Iris pigment epithelial cell (primary cell): Measurements from ENCODE around the gene EPN3.

Experiments
- DNase-seq: peaks from one replicate; pipeline ENCODE4 v3.0.0-alpha.2; 2011; ENCODE audit warnings: low read depth

The EPN3 gene

GRCh38 chr17:50532452-50533024, at the start of gene EPN3:
Gene EPN3 (plus strand): TSS chr17:50532735. CDS start chr17:50536557, 3,822 bp downstream.
- no peak for DNase-seq

- no peak for DNase-seq
Observed at GRCh38 chr17:50483266-50483665, 49.3 kb upstream of the EPN3 start.

GRCh38 chr17:50484386-50485155, 48.0 kb upstream of the EPN3 start:
- DNase-seq, result no peak

GRCh38 chr17:50487213-50488096, 45.1 kb upstream of the EPN3 start:
- DNase-seq, result no peak

GRCh38 chr17:50488880-50489279, 43.7 kb upstream of the EPN3 start:
- DNase-seq, result no peak

GRCh38 chr17:50491505-50491904, 41.0 kb upstream of the EPN3 start:
- DNase-seq, result no peak

GRCh38 chr17:50492214-50492613, 40.3 kb upstream of the EPN3 start:
- no peak for DNase-seq

- DNase-seq, result no peak
Observed at GRCh38 chr17:50493744-50494143, 38.8 kb upstream of the EPN3 start.

- no peak for DNase-seq
Observed at GRCh38 chr17:50495217-50495823, 37.2 kb upstream of the EPN3 start.

- DNase-seq, result peak; percentile 64
Observed at GRCh38 chr17:50495918-50496317, 36.6 kb upstream of the EPN3 start.

GRCh38 chr17:50498021-50498874, 34.3 kb upstream of the EPN3 start:
- DNase-seq, result no peak

GRCh38 chr17:50499270-50499669, 33.3 kb upstream of the EPN3 start:
- DNase-seq, result no peak

- no peak for DNase-seq
Observed at GRCh38 chr17:50499721-50500120, 32.8 kb upstream of the EPN3 start.

GRCh38 chr17:50501054-50501453, 31.5 kb upstream of the EPN3 start:
- peak; percentile 22 for DNase-seq

GRCh38 chr17:50502301-50502990, 30.1 kb upstream of the EPN3 start:
- DNase-seq, result no peak

GRCh38 chr17:50505591-50506130, 26.9 kb upstream of the EPN3 start:
- no peak for DNase-seq

GRCh38 chr17:50506298-50506697, 26.2 kb upstream of the EPN3 start:
- DNase-seq, result no peak

- DNase-seq, result peak; percentile 83
Observed at GRCh38 chr17:50507871-50508572, 24.5 kb upstream of the EPN3 start, which contains the start of gene MYCBPAP. Gene MYCBPAP (plus strand): TSS chr17:50508439. CDS start chr17:50508675, 236 bp downstream.

- no peak for DNase-seq
Observed at GRCh38 chr17:50508573-50509460, 23.7 kb upstream of the EPN3 start.
